HL-60 (cell line): ENCODE results near the gene SCMH1.

Experiments
- POLR2AphosphoS5 ChIP-seq: IDR thresholded peaks from 2 replicates; pipeline ENCODE4 v1.6.1; 2012; ENCODE audit warnings: low read depth
- TF ChIP-seq, protein P1 (sequence below): IDR thresholded peaks from one replicate; pipeline ENCODE4 v1.5.1; 2011; ENCODE audit warnings: low read length, control low read depth, inconsistent platforms; ENCODE audit not compliant: insufficient read depth

DNA sequence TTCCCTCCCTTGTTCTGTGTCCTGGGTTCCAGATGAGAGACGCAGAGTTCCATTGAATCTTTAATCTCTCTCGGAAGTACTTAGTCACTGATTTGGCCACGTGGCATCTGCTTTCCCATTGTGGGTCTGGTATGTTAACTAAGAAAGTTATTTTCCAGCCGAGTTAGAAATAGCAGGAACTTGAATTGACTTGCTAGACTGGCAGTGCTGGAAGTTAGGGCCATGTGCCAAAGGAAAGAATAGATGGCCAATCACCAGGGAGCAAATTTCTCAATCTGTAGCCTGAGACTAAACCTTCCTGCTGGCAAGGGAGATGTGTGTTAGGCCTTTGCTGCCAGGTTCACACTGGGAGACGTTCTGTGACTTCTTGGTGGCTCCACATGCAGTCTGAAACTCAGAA, 196.4 kb downstream of the SCMH1 start:
- TF ChIP-seq, protein P1, sequence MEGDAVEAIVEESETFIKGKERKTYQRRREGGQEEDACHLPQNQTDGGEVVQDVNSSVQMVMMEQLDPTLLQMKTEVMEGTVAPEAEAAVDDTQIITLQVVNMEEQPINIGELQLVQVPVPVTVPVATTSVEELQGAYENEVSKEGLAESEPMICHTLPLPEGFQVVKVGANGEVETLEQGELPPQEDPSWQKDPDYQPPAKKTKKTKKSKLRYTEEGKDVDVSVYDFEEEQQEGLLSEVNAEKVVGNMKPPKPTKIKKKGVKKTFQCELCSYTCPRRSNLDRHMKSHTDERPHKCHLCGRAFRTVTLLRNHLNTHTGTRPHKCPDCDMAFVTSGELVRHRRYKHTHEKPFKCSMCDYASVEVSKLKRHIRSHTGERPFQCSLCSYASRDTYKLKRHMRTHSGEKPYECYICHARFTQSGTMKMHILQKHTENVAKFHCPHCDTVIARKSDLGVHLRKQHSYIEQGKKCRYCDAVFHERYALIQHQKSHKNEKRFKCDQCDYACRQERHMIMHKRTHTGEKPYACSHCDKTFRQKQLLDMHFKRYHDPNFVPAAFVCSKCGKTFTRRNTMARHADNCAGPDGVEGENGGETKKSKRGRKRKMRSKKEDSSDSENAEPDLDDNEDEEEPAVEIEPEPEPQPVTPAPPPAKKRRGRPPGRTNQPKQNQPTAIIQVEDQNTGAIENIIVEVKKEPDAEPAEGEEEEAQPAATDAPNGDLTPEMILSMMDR, result no peak
- no peak for TF ChIP-seq POLR2AphosphoS5
